ENCODE measurements around the gene WFDC5.
"Not testable (repeated sequence)": the region's sequence is repeated elsewhere in the genome, so short reads cannot be mapped to it uniquely, and the experiment has no call there.

The WFDC5 gene

GRCh38 chr20:45087814-45088213 lies 27.2 kb downstream of the WFDC5 start:
- no peak for DNase-seq (ENCODE audit: low read depth)

- no peak for DNase-seq (ENCODE audit: low read depth)
Observed at GRCh38 chr20:45087097-45087790, 27.7 kb downstream of the WFDC5 start.

GRCh38 chr20:45085867-45086266 lies 29.1 kb downstream of the WFDC5 start:
- no peak for DNase-seq (ENCODE audit: low read depth)

- DNase-seq (ENCODE audit: low read depth) = no peak
Observed at GRCh38 chr20:45085289-45085688, 29.7 kb downstream of the WFDC5 start.

- DNase-seq (ENCODE audit: low read depth) = no peak
Observed at GRCh38 chr20:45083127-45083526, 31.8 kb downstream of the WFDC5 start.

- no peak for DNase-seq (ENCODE audit: low read depth)
Observed at GRCh38 chr20:45082468-45082867, 32.5 kb downstream of the WFDC5 start.

- no peak for DNase-seq (ENCODE audit: low read depth)
Observed at GRCh38 chr20:45080867-45081624, 33.9 kb downstream of the WFDC5 start.

- DNase-seq (ENCODE audit: low read depth) = no peak
Observed at GRCh38 chr20:45077559-45077958, 37.4 kb downstream of the WFDC5 start.

- no peak for DNase-seq (ENCODE audit: low read depth)
Observed at GRCh38 chr20:45073221-45073620, 41.8 kb downstream of the WFDC5 start.

- no peak for DNase-seq (ENCODE audit: low read depth)
Observed at GRCh38 chr20:45072066-45072465, 42.9 kb downstream of the WFDC5 start.

- DNase-seq (ENCODE audit: low read depth) = no peak
Observed at GRCh38 chr20:45070932-45071632, 43.9 kb downstream of the WFDC5 start.

GRCh38 chr20:45069261-45069660 lies 45.7 kb downstream of the WFDC5 start:
- no peak for DNase-seq (ENCODE audit: low read depth)

- DNase-seq (ENCODE audit: low read depth) = no peak
Observed at GRCh38 chr20:45067558-45067957, 47.4 kb downstream of the WFDC5 start.

- no peak for DNase-seq (ENCODE audit: low read depth)
Observed at GRCh38 chr20:45067087-45067486, 47.9 kb downstream of the WFDC5 start.

GRCh38 chr20:45066372-45066771 lies 48.6 kb downstream of the WFDC5 start:
- DNase-seq (ENCODE audit: low read depth) = no peak

- no peak for DNase-seq (ENCODE audit: low read depth)
Observed at GRCh38 chr20:45064812-45065211, 50.2 kb downstream of the WFDC5 start.

GRCh38 chr20:45063107-45063506 lies 51.9 kb downstream of the WFDC5 start:
- DNase-seq (ENCODE audit: low read depth) = not testable (repeated sequence)

GRCh38 chr20:45061244-45061643 lies 53.7 kb downstream of the WFDC5 start:
- no peak for DNase-seq (ENCODE audit: low read depth)

GRCh38 chr20:45060294-45060693 lies 54.7 kb downstream of the WFDC5 start:
- DNase-seq (ENCODE audit: low read depth) = no peak
